Stomach (tissue), 8 donors: Measurements from ENCODE around the gene LDB1. TPM values are rescaled to one million over a fixed set of nuclear protein-coding genes. Genes with fewer than 3 reads are reported as not detected.

Source experiments
- polyA plus RNA-seq, 3 donors: library from polyadenylated mRNA; stranded (reverse); fragments of 200-250 nt; gene quantifications; one replicate each; pipeline ENCODE4 v1.2.3, GENCODE V29; 2013
- small RNA-seq, 4 donors: library from RNA; depleted of rRNA; stranded (forward); fragments of <200 nt; gene quantifications; one replicate each; pipeline ENCODE3, GENCODE V24; 2016
- total RNA-seq, 5 donors: library from RNA; depleted of rRNA; stranded (reverse); fragments of >200 nt; gene quantifications; one replicate each; pipeline versions ENCODE4 v1.1.0 to v1.2.3, GENCODE V29; 2014 to 2016
- donor health status: healthy with polysubstance abuse.
- donor health status: Bipolar disorder and iron deficiency.
- donor health status: healthy.

The LDB1 gene
- total and polyA plus RNA-seq, 8 donors = 20.4 to 43.7 (median 28.2) TPM

Small RNA genes within 50 kb of the gene (small RNA-seq; reads per million reads assigned to genes)
- 0 reads per million in 4 donors for gene AL500527.1
- 0 reads per million in 4 donors for gene AL500527.2

Other genes starting within 250 kb of the LDB1 start
- gene ARMH3, start 64.2 kb downstream of the LDB1 start, total RNA-seq = 10 to 100 TPM in 4 of 5 donors, 1 to 10 TPM in 1; 3.5 to 29.0 (median 18.2) TPM
- 10 to 100 TPM; 10.1 to 18.1 (median 10.1) TPM for gene ARMH3, start 64.2 kb downstream of the LDB1 start, polyA plus RNA-seq
- gene HPS6, start 55.0 kb downstream of the LDB1 start, total RNA-seq = 10 to 100 TPM in 3 of 5 donors, 1 to 10 TPM in 2; 7.0 to 42.4 (median 14.0) TPM
- 10 to 100 TPM; 10.3 to 10.7 (median 10.6) TPM for gene HPS6, start 55.0 kb downstream of the LDB1 start, polyA plus RNA-seq
- gene PPRC1, start 12.7 kb upstream of the LDB1 start, total RNA-seq = 10 to 100 TPM; 11.7 to 37.3 (median 17.9) TPM
- gene PPRC1, start 12.7 kb upstream of the LDB1 start, polyA plus RNA-seq = 10 to 100 TPM; 10.4 to 15.8 (median 13.0) TPM
- 10 to 100 TPM in 4 of 5 donors, 1 to 10 TPM in 1; 9.8 to 73.7 (median 55.6) TPM for gene NOLC1, start 32.0 kb upstream of the LDB1 start, total RNA-seq
- gene NOLC1, start 32.0 kb upstream of the LDB1 start, polyA plus RNA-seq = 10 to 100 TPM; 21.2 to 35.1 (median 27.5) TPM
- gene ELOVL3, start 105.9 kb upstream of the LDB1 start, total RNA-seq = not detected
- gene ELOVL3, start 105.9 kb upstream of the LDB1 start, polyA plus RNA-seq = under 1 TPM in 2 of 3 donors, not detected in 1; 0.20 to 0.31 TPM
- gene PITX3, start 121.1 kb upstream of the LDB1 start, total RNA-seq = not detected
- gene PITX3, start 121.1 kb upstream of the LDB1 start, polyA plus RNA-seq = not detected
- gene GBF1, start 125.2 kb upstream of the LDB1 start, total RNA-seq = 10 to 100 TPM; 21.7 to 47.3 (median 35.8) TPM
- 1 to 10 TPM; 5.7 to 8.0 (median 7.9) TPM for gene GBF1, start 125.2 kb upstream of the LDB1 start, polyA plus RNA-seq